Stimulated activated CD8-positive, alpha-beta memory T cell treated with anti-CD3 and anti-CD28 coated beads, Interleukin-4, amount 100 ng/mL, for 24 hours (primary cell): ENCODE results near the gene RTKN.
A peak's percentile ranks its signal among the peaks of the same experiment; 100 is the strongest.
"Not testable (repeated sequence)": the region's sequence is repeated elsewhere in the genome, so short reads cannot be mapped to it uniquely, and the experiment has no call there.

Source experiments
- DNase-seq: peaks from one replicate; pipeline ENCODE4 v3.0.0-alpha.2; 2020; ENCODE audit warnings: low read depth

Gene RTKN

GRCh38 chr2:74461187-74462053, 19.7 kb upstream of the RTKN start:
- no peak for DNase-seq

- not testable (repeated sequence) for DNase-seq
Observed at GRCh38 chr2:74460187-74460586, 18.4 kb upstream of the RTKN start.

- DNase-seq: not testable (repeated sequence)
Observed at GRCh38 chr2:74459503-74460118, 17.9 kb upstream of the RTKN start.

GRCh38 chr2:74458938-74459363, 17.2 kb upstream of the RTKN start:
- DNase-seq: no peak

GRCh38 chr2:74458132-74458937, 16.6 kb upstream of the RTKN start, which contains the start of gene WBP1:
Gene WBP1, plus strand, starts transcription at chr2:74458438. Its CDS starts 165 bp downstream, at chr2:74458603.
- peak; percentile 98 for DNase-seq

GRCh38 chr2:74457549-74458131, 15.9 kb upstream of the RTKN start:
- DNase-seq: peak; percentile 79

- DNase-seq: no peak
Observed at GRCh38 chr2:74457129-74457548, 15.4 kb upstream of the RTKN start.

- peak; percentile 89 for DNase-seq
Observed at GRCh38 chr2:74454654-74455511, 13.1 kb upstream of the RTKN start, which contains the start of gene INO80B. Gene INO80B, plus strand, starts transcription at chr2:74455087. Its CDS starts 30 bp downstream, at chr2:74455117.

- no peak for DNase-seq
Observed at GRCh38 chr2:74450570-74451190, 8.9 kb upstream of the RTKN start.

GRCh38 chr2:74448771-74449170, 7.0 kb upstream of the RTKN start:
- DNase-seq: no peak

GRCh38 chr2:74447230-74447999, 5.7 kb upstream of the RTKN start:
- no peak for DNase-seq

GRCh38 chr2:74444498-74445318, 3.0 kb upstream of the RTKN start:
- no peak for DNase-seq

GRCh38 chr2:74442483-74443297, 953 bp upstream of the RTKN start:
- DNase-seq: not testable (repeated sequence)

GRCh38 chr2:74441170-74441689, 507 bp downstream of the RTKN start:
- no peak for DNase-seq

GRCh38 chr2:74440378-74441169, 1.2 kb downstream of the RTKN start:
- DNase-seq: peak; percentile 38

- no peak for DNase-seq
Observed at GRCh38 chr2:74439803-74440377, 1.8 kb downstream of the RTKN start.
